HEK293T (cell line): Measurements from ENCODE around the gene MIEN1.
"Not testable (repeated sequence)": the region's sequence is repeated elsewhere in the genome, so short reads cannot be mapped to it uniquely, and the experiment has no call there.

Experiments used
- CTCF ChIA-PET: fragments of 350-600 bp; formaldehyde crosslinking; extraction: SDS; loops from one replicate; lab custom pipeline; 2021; ENCODE audit warnings: antibody characterized with exemption, inconsistent platforms; lab: Yijun Ruan, JAX
- POLR2A ChIA-PET: fragments of 350-600 bp; formaldehyde crosslinking; extraction: SDS; loops from one replicate; lab custom pipeline; 2020; ENCODE audit warnings: antibody characterized with exemption, inconsistent platforms; lab: Yijun Ruan, JAX
- DNase-seq: peaks from one replicate; pipeline ENCODE4 v3.0.0; 2012; ENCODE audit warnings: mixed read lengths; ENCODE audit errors: extremely low spot score
- ARNT ChIP-seq: fragments of 450-650 bp; IDR thresholded peaks from 2 replicates; pipeline ENCODE4 v1.6.1; 2017; ENCODE audit warnings: mild to moderate bottlenecking
- BHLHE40 ChIP-seq: fragments of 450-650 bp; IDR thresholded peaks from 2 replicates; pipeline ENCODE4 v1.6.1; 2016; ENCODE audit warnings: mild to moderate bottlenecking, moderate library complexity, borderline replicate concordance
- CTBP1 ChIP-seq: fragments of 450-650 bp; IDR thresholded peaks from 2 replicates; pipeline ENCODE4 v1.6.1; 2016; ENCODE audit warnings: borderline replicate concordance
- ELF4 ChIP-seq: fragments of 450-650 bp; IDR thresholded peaks from 2 replicates; pipeline ENCODE4 v1.6.1; 2017; ENCODE audit warnings: antibody characterized with exemption
- FOXA1 ChIP-seq: fragments of 450-650 bp; IDR thresholded peaks from 2 replicates; pipeline ENCODE4 v1.6.1; 2016; ENCODE audit warnings: mild to moderate bottlenecking
- FOXK2 ChIP-seq: fragments of 450-650 bp; IDR thresholded peaks from 2 replicates; pipeline ENCODE4 v1.6.1; 2016; ENCODE audit warnings: mild to moderate bottlenecking
- FOXM1 ChIP-seq: fragments of 450-650 bp; IDR thresholded peaks from 2 replicates; pipeline ENCODE4 v1.6.1; 2017; ENCODE audit warnings: mild to moderate bottlenecking, borderline replicate concordance
- HDGF ChIP-seq: fragments of 450-650 bp; IDR thresholded peaks from 2 replicates; pipeline ENCODE4 v1.6.1; 2017; ENCODE audit warnings: antibody characterized with exemption, borderline replicate concordance
- L3MBTL2 ChIP-seq: fragments of 450-650 bp; conservative IDR thresholded peaks from 2 replicates; pipeline ENCODE4 v1.6.1; 2016; ENCODE audit warnings: mild to moderate bottlenecking
- LEF1 ChIP-seq: fragments of 450-650 bp; IDR thresholded peaks from 2 replicates; pipeline ENCODE4 v1.6.1; 2017; ENCODE audit warnings: mild to moderate bottlenecking, borderline replicate concordance
- NFRKB ChIP-seq: fragments of 450-650 bp; IDR thresholded peaks from 2 replicates; pipeline ENCODE4 v1.6.1; 2016; ENCODE audit warnings: mild to moderate bottlenecking, moderate library complexity
- PKNOX1 ChIP-seq: fragments of 450-650 bp; IDR thresholded peaks from 2 replicates; pipeline ENCODE4 v1.6.1; 2016
- SP1 ChIP-seq: fragments of 450-650 bp; IDR thresholded peaks from 2 replicates; pipeline ENCODE4 v1.6.1; 2017
- SUZ12 ChIP-seq: fragments of 450-650 bp; IDR thresholded peaks from 2 replicates; pipeline ENCODE4 v1.6.1; 2016; ENCODE audit warnings: mild to moderate bottlenecking
- TARDBP ChIP-seq: fragments of 450-650 bp; IDR thresholded peaks from 2 replicates; pipeline ENCODE4 v1.6.1; 2016
- ZNF384 ChIP-seq: fragments of 450-650 bp; IDR thresholded peaks from 2 replicates; pipeline ENCODE4 v1.6.1; 2016

Gene MIEN1

GRCh38 chr17:39715375-39716072 lies 14.8 kb downstream of the MIEN1 start:
- TF ChIP-seq NFRKB = no peak
- TF ChIP-seq FOXM1 = no peak
- TF ChIP-seq FOXA1 = no peak
- TF ChIP-seq TARDBP = no peak
- TF ChIP-seq ELF4 = no peak
- TF ChIP-seq ZNF384 = no peak
- no peak for TF ChIP-seq ARNT
- TF ChIP-seq L3MBTL2 = no peak
- no peak for TF ChIP-seq FOXK2
- no peak for TF ChIP-seq CTBP1
- no peak for TF ChIP-seq PKNOX1
- TF ChIP-seq BHLHE40 = no peak
- no peak for TF ChIP-seq LEF1
- TF ChIP-seq SP1 = no peak
- TF ChIP-seq HDGF = no peak
- POLR2A ChIA-PET = interaction anchor here (1.1 to 1.7 kb wide), 2 partner anchors 16 to 28 kb away, joined by 4 to 6 read pairs; partner anchors contain the start of genes ERBB2 and PGAP3
- CTCF ChIA-PET = interaction anchor here (1.0 kb wide), 1 partner anchor 15 kb away, joined by 4 read pairs; the partner anchor contains the start of gene MIEN1
- DNase-seq = no peak

GRCh38 chr17:39714234-39714633 lies 16.1 kb downstream of the MIEN1 start:
- no peak for TF ChIP-seq FOXA1
- no peak for TF ChIP-seq FOXK2
- no peak for TF ChIP-seq ARNT
- TF ChIP-seq SUZ12 = no peak
- no peak for TF ChIP-seq L3MBTL2
- no peak for TF ChIP-seq CTBP1
- TF ChIP-seq TARDBP = no peak
- no peak for TF ChIP-seq LEF1
- no peak for TF ChIP-seq NFRKB
- TF ChIP-seq HDGF = no peak
- no peak for TF ChIP-seq BHLHE40
- TF ChIP-seq FOXM1 = no peak
- no peak for TF ChIP-seq ELF4
- TF ChIP-seq PKNOX1 = no peak
- TF ChIP-seq ZNF384 = no peak
- no peak for TF ChIP-seq SP1
- DNase-seq = no peak
- ChIA-PET POLR2A (interaction anchor here (1.7 kb wide), 1 partner anchor 14 kb away, joined by 6 read pairs; the partner anchor contains the start of gene ERBB2), CTCF (interaction anchor here (0.7 to 1.3 kb wide), 3 partner anchors 14 to 93 kb away, joined by 3 to 4 read pairs (median 3); partner anchors contain the start of genes ERBB2 and MIEN1)

GRCh38 chr17:39711851-39712250 lies 18.5 kb downstream of the MIEN1 start:
- ChIA-PET POLR2A (interaction anchor here (0.8 kb wide), 1 partner anchor 12 kb away, joined by 4 read pairs; the partner anchor contains the start of gene ERBB2), CTCF (no interaction called here)
- TF ChIP-seq HDGF = no peak
- no peak for TF ChIP-seq ARNT
- TF ChIP-seq CTBP1 = no peak
- no peak for TF ChIP-seq LEF1
- no peak for TF ChIP-seq TARDBP
- no peak for TF ChIP-seq FOXA1
- TF ChIP-seq ZNF384 = no peak
- no peak for TF ChIP-seq SUZ12
- TF ChIP-seq NFRKB = no peak
- TF ChIP-seq FOXM1 = no peak
- no peak for TF ChIP-seq PKNOX1
- no peak for TF ChIP-seq ELF4
- no peak for TF ChIP-seq BHLHE40
- TF ChIP-seq SP1 = no peak
- no peak for TF ChIP-seq FOXK2
- no peak for TF ChIP-seq L3MBTL2
- DNase-seq = no peak

- CTCF ChIA-PET, DNase-seq: not testable (repeated sequence)
- POLR2A ChIA-PET = interaction anchor here (0.5 to 3.6 kb wide), 4 partner anchors 10 to 42 kb away, joined by 3 to 15 read pairs (median 4); partner anchors contain the start of genes ERBB2 and PGAP3
Measured at GRCh38 chr17:39711071-39711470, 19.3 kb downstream of the MIEN1 start.

GRCh38 chr17:39709998-39710964 lies 20.1 kb downstream of the MIEN1 start:
- TF ChIP-seq ELF4 (no peak), CTBP1 (no peak), SUZ12 (no peak), LEF1 (no peak), BHLHE40 (no peak), PKNOX1 (no peak), SP1 (no peak), NFRKB (no peak), FOXA1 (no peak), FOXM1 (no peak), FOXK2 (no peak), ZNF384 (no peak), ARNT (no peak)
- ChIA-PET POLR2A (interaction anchor here (0.5 to 3.6 kb wide), 4 partner anchors 9 to 43 kb away, joined by 3 to 15 read pairs (median 4); partner anchors contain the start of genes ERBB2 and PGAP3), CTCF (no interaction called here)
- DNase-seq = no peak
